ENCODE data around the gene BCAM. TPM values are rescaled to one million over a fixed set of nuclear protein-coding genes. Genes with fewer than 3 reads are reported as not detected.
"Not testable (repeated sequence)": the region's sequence is repeated elsewhere in the genome, so short reads cannot be mapped to it uniquely, and the experiment has no call there.

The BCAM gene
- total and polyA plus RNA-seq, 7 donors, result 12.5 to 44.9 (median 20.0) TPM

DNA sequence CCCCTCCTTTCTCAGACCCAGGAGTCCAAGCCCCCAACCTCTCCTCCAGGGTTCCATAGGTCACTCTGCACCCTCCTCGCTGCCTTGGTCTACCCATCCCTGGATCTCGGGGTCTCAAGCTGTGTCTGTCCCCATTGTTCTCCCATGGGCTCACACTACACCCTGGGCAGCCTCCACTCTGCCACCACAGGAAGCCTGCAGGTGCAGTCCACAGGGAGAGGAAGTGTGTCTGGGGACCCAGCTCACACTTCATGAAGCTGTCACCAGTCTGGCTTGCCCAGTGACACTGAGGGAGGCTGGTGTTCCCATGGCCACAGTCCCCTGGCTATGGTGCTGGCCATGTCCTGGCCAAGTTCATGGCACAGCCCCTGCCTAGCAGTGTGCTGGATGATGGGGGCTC lies 42.5 kb downstream of the BCAM start:
- H3K27ac ChIP-seq, result no peak overlapping the region
- H3K9me3 ChIP-seq, result no peaks in the 10 kb centered on the region
- TF ChIP-seq, protein P1, sequence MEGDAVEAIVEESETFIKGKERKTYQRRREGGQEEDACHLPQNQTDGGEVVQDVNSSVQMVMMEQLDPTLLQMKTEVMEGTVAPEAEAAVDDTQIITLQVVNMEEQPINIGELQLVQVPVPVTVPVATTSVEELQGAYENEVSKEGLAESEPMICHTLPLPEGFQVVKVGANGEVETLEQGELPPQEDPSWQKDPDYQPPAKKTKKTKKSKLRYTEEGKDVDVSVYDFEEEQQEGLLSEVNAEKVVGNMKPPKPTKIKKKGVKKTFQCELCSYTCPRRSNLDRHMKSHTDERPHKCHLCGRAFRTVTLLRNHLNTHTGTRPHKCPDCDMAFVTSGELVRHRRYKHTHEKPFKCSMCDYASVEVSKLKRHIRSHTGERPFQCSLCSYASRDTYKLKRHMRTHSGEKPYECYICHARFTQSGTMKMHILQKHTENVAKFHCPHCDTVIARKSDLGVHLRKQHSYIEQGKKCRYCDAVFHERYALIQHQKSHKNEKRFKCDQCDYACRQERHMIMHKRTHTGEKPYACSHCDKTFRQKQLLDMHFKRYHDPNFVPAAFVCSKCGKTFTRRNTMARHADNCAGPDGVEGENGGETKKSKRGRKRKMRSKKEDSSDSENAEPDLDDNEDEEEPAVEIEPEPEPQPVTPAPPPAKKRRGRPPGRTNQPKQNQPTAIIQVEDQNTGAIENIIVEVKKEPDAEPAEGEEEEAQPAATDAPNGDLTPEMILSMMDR (IDR thresholded peaks at IDR 0.05), result no peak
- no peaks in the 10 kb centered on the region for H3K27me3 ChIP-seq (ENCODE audit: insufficient read depth in 3 of 3, low read length in 2 of 3)
- H3K4me3 ChIP-seq, result no peak overlapping the region
- intact Hi-C loops (cut with DNase I), result no loop called here
- DNase-seq (no peak), ATAC-seq (no peak)
- no peaks in the 10 kb centered on the region for H3K4me1 ChIP-seq
- 68 to 84% (median 79%) methylated on average over 2 of the region's 2 CpGs for WGBS, 3 donors
- H3K36me3 ChIP-seq (ENCODE audit: insufficient read depth in 1 of 2, low read depth in 1 of 2), result no peaks in the 10 kb centered on the region

DNA sequence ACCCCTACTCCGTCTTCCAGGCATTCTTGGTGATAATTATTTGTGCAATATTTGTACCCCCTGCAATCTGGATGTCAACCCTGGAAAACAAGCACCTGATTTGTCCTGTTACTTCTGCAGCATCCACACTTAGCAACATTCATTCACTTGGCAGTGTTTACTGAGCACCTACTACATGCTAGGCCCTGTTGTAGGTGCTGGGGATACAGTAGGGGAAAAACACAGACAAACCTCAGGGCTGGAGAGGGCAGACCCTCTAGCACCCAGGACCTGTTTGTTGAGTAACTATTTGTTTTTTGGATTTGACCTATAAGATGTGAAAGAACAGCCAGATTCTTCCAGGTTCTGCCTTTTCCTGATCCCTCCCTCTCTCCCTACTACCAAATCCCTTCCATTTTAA lies 46.7 kb downstream of the BCAM start:
- no peak for ATAC-seq
- intact Hi-C loops (cut with DNase I), result no loop called here
- WGBS, 3 donors, result 93 to 100% (median 100%) methylated on average over 1 of the region's 1 CpG
- TF ChIP-seq, protein P1 (IDR thresholded peaks at IDR 0.05), result no peak
- Histone ChIP-seq H3K27ac (no peak overlapping the region), H3K27me3 (ENCODE audit: insufficient read depth in 3 of 3, low read length in 2 of 3) (no peaks in the 10 kb centered on the region), H3K36me3 (ENCODE audit: insufficient read depth in 1 of 2, low read depth in 1 of 2) (no peaks in the 10 kb centered on the region), H3K9me3 (no peaks in the 10 kb centered on the region), H3K4me1 (no peaks in the 10 kb centered on the region), H3K4me3 (no peak overlapping the region)
- no peak for DNase-seq

DNA sequence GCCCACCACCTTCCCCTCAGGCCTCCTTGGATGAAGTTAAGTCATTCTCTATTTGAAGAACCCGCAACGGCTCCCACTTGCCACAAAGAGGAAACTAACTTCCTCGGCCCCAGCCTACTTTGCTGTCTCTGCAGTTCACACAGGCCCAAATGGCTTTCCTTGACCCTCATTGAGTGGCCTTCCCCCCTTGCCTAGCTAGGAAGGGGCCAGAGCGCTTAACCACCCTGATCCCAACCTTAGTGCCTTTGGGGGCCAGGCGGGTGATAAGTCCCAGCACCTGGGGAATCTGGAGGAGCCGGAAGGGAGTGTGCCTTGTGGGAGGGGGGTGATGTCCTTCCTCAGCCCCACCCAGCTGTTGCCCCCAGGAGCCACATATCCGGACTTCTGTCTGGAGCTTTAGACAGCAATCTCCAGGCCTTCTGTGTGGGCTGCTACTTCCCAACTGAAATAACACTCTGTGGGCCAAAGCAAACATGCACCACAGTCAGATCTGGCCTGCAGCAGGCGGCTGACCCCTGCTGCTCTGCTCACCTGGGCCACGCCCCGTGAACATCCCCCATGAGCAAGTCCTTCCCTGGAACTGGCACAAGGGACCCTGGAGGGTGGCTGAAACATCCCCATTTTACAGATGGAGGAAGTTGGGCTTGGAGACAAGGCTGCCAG lies 47.6 kb downstream of the BCAM start:
- ATAC-seq (peak in 2 of 4 donors; percentile 7 to 30), DNase-seq (no peak)
- Histone ChIP-seq H3K9me3 (no peaks in the 10 kb centered on the region), H3K27ac (no peak overlapping the region), H3K27me3 (ENCODE audit: insufficient read depth in 3 of 3, low read length in 2 of 3) (no peaks in the 10 kb centered on the region), H3K4me3 (no peak overlapping the region), H3K36me3 (ENCODE audit: insufficient read depth in 1 of 2, low read depth in 1 of 2) (no peaks in the 10 kb centered on the region), H3K4me1 (no peaks in the 10 kb centered on the region)
- intact Hi-C loops (cut with DNase I), result no loop called here
- WGBS, 3 donors, result 65 to 70% (median 65%) methylated on average over 10 of the region's 10 CpGs
- TF ChIP-seq, protein P1 (IDR thresholded peaks at IDR 0.05), result no peak

DNA sequence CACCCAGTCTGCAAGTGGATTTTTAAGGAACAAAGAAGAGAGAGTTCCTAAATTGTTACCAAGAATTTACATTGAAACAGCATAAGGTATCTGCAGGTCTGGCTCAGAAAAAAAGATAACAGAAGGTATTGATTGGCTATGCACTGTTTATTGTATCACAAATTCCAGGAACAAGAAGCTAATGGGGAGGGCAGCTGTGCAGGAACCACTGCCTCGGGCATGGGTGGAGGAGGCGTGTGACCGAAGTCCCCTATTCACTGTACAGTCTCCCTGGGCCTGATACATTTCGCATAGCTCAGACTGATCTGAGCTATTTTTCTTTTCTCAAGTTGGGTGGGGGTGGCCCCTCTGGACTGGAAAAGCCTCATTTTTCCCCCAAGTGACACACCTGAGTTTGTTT lies 48.9 kb downstream of the BCAM start:
- WGBS, 3 donors, result 76 to 82% (median 79%) methylated on average over 4 of the region's 4 CpGs
- Histone ChIP-seq H3K27me3 (ENCODE audit: insufficient read depth in 3 of 3, low read length in 2 of 3) (no peaks in the 10 kb centered on the region), H3K36me3 (ENCODE audit: insufficient read depth in 1 of 2, low read depth in 1 of 2) (no peaks in the 10 kb centered on the region), H3K4me1 (no peaks in the 10 kb centered on the region), H3K27ac (no peak overlapping the region), H3K4me3 (no peak overlapping the region), H3K9me3 (no peaks in the 10 kb centered on the region)
- DNase-seq (no peak), ATAC-seq (no peak)
- intact Hi-C loops (cut with DNase I), result no loop called here
- TF ChIP-seq, protein P1 (IDR thresholded peaks at IDR 0.05), result no peak

DNA sequence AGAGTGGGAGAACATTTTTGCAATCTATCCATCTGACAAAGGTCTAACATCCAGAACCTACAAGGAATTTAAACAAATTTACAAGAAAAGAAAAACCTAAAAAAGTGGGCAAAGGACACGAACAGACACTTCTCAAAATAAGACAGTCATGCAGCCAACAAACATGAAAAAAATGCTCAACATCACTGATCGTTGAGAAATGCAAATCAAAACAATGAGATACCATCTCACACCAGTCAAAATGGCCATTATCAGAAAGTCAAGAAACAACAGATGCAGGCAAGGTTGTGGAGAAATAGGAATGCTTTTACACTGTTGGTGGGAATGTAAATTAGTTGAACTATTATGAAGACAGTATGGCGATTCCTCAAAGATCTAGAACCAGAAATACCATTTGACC lies 52.7 kb downstream of the BCAM start:
- H3K4me1 ChIP-seq; H3K4me3 ChIP-seq; H3K27me3 ChIP-seq (ENCODE audit: insufficient read depth in 3 of 3, low read length in 2 of 3); intact Hi-C loops (cut with DNase I); H3K27ac ChIP-seq; H3K36me3 ChIP-seq (ENCODE audit: insufficient read depth in 1 of 2, low read depth in 1 of 2); H3K9me3 ChIP-seq; DNase-seq; ATAC-seq: not testable (repeated sequence)
- WGBS, 3 donors, result 77 to 87% (median 82%) methylated on average over 3 of the region's 3 CpGs
